Lower leg skin (tissue), 3 donors: ENCODE measurements around the gene ASB17.

Experiments
- CTCF ChIP-seq, 3 donors: fragments of 450-650 bp; IDR thresholded peaks; one replicate each; pipeline ENCODE4 v1.5.1; 2016; ENCODE audit warnings: antibody characterized with exemption in 3 of 3, mild to moderate bottlenecking in 3 of 3, moderate library complexity in 2 of 3
- POLR2A ChIP-seq, 2 donors: fragments of 450-650 bp; IDR thresholded peaks; one replicate each; pipeline ENCODE4 v1.6.1; 2016 to 2017; ENCODE audit warnings: antibody characterized with exemption in 2 of 2, mild to moderate bottlenecking in 1 of 2, moderate library complexity in 1 of 2

GRCh38 chr1:75954586-75954985 is 22.4 kb upstream of the ASB17 start:
- no peak for TF ChIP-seq POLR2A (IDR thresholded peaks at IDR 0.05)
- TF ChIP-seq CTCF (IDR thresholded peaks at IDR 0.05) = no peak
